Stimulated activated CD4-positive, alpha-beta T cell treated with anti-CD3 and anti-CD28 coated beads, TNF-alpha, amount 100 ng/mL, for 1 hour (primary cell): Measurements from ENCODE around the gene NT5DC3.
A peak's percentile ranks its signal among the peaks of the same experiment; 100 is the strongest.

ENCODE experiments used
- DNase-seq, 3 donors: peaks; one replicate each; pipeline ENCODE4 v3.0.0-alpha.2; 2020; ENCODE audit warnings: low read depth in 3 of 3, low spot score in 1 of 3

The NT5DC3 gene

GRCh38 chr12:103840876-103841689 lies at the start of gene NT5DC3:
Gene NT5DC3, minus strand, starts transcription at chr12:103841234. Its CDS starts 78 bp downstream, at chr12:103841156.
- peak; percentile 48 to 79 (median 73) for DNase-seq

DNA sequence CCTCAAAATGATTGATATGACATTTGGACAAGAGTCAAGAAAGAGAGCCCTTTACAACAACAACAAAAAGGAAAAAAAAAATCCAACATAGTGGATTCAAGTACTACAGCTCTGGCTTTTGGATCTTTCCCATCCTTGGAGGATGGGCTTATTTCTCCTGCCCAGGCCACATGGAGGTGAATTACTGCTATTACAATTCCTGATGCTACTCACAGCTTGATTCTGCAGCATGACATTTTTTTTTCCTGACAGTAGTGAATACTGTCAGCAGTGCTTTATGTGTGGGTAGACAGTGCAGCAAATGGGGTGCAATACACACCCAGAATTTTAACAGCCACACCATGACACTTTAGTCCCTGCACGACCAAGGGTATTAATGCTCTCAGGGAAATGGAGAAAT lies 46.7 kb upstream of the NT5DC3 start:
- DNase-seq: no peak

GRCh38 chr12:103886195-103886797 lies 45.3 kb upstream of the NT5DC3 start:
- DNase-seq: no peak

GRCh38 chr12:103884316-103884715 lies 43.3 kb upstream of the NT5DC3 start:
- DNase-seq: peak in 1 of 3 donors; percentile 8

GRCh38 chr12:103883908-103884307 lies 42.9 kb upstream of the NT5DC3 start:
- DNase-seq: no peak

- no peak for DNase-seq
Observed at GRCh38 chr12:103882861-103883596, 42.0 kb upstream of the NT5DC3 start.

GRCh38 chr12:103881261-103881660 lies 40.2 kb upstream of the NT5DC3 start:
- DNase-seq: no peak

DNA sequence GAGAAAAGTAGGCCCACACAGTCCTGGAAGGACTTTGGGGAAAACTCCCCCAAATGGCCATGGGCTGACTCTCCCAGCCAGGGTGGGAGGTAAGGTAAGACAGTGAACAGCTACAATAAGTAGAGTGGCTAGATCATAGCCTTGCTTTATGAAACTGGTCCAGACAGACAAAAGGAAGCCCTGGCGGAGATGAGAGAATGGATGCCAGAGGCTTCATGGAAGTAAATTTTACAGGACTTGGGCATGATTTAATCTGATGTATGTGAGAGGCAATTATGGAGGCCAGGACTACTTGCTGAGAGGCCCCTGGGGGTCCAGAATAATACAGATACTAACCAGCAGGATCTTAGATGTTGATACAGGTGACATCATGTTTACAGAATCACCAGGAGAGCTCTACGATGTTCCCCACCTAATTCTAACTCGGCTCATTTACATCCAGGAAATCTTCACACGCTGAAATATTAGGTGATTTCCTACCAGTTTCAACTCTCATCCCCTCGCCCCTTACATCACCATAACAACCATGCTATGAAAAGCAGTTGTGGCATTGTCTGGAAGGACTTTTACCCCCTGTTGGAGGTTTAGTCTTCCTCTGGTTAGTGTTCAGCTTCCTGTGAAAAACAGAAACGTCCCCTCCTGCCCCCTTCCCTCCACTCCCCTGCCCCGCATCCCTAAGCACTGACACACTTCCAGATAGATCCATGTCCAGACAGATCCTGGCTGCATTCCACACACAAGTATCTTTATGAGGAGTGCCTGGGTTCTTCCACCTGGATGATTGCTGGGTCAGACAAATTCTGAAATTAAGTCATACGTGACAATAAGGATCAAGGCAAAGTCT lies 39.5 kb upstream of the NT5DC3 start:
- DNase-seq: no peak

DNA sequence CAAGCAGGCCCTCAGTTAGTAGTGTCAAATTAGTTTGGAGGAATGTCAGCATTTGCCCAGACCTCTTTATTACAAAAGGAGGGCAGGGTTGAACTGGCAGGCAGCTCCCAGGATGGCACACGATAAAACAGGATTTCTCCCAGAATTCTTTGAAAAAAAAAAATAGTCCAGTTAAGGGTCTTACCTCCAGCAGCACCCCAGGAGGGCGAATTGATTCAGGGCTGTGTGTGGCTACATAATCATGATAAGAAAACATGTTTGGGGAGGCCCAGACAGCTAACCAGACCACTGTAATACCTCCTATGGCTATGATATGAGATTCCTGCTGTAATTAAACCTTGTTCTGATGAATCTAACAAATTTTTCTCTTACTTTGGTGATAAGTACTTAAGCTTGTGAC lies 38.8 kb upstream of the NT5DC3 start:
- no peak for DNase-seq

DNA sequence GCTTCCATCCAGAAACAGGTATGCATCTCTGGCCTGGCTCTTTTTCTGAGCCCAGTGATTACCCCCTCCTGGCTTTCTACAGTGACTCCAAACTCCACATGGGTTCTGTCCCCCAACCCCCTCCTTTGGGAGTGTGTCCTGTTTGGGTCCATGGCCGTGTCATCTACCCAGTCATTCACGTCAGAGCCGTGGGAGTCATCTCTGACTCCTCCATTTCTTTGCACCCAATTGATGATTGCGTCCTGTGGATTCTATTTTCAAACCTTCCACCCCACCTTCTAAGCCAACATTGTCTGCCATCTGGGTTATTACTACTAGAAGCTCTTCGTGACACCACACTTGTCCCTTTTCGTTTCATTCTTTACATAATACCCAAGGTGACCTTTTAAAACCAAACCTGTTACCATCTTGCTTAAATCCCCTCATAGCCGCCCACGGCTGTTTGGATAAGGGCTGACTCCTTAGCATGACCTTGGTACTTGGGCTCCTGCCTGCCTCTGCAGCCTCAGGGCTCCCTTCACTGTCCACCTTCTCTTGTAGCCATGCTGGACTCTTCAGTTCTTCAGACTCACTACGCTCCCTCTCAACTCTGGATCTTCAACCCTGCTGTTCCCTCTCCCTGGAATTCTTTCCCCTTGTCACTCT lies 38.1 kb upstream of the NT5DC3 start:
- no peak for DNase-seq

DNA sequence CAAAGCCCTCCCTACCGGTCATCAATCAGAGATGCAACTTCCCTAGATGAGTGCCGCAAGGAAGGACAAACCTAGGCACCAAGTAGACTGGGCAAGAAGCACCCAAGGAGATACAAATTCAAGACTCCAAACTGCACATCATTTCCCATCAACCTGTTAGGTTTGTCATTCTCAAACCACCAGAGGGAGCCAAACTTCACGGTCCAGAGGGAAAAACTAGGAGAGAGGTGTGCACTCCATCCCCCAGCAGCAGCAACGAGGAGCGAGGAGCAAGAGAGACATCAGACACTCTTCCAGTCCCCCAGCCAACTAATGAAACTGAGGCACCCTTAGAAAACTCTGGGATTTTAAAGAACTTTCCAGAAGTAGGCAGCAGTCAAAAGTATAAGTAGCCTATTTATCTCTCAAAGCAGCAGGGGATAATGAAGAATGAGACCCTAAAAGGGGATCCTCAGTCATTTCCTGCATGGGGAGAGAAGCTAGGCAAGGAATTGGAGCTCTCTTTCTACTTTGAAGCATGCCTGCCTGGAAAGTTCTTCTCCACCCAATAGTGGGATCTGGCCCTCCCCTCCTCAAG lies 37.0 kb upstream of the NT5DC3 start:
- DNase-seq: peak; percentile 13 to 24 (median 15)

DNA sequence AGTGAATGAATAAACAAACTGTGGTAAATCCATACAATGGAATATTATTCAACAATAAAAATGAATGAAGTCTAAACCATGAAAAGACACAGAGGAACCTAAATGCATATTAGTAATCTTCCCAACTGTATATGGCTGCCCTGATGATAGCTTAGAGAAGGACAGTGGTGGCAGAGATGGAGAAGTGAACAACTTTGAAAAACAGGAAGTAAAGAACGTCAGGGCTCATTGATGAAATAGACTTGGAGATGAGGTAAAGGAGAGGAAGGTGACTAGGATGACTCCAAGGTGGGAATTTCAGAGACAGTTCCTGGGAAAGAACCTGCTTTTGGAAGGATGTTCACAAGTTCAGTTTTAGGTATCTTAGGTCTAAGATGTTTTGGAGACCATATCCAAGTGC lies 36.3 kb upstream of the NT5DC3 start:
- no peak for DNase-seq

DNA sequence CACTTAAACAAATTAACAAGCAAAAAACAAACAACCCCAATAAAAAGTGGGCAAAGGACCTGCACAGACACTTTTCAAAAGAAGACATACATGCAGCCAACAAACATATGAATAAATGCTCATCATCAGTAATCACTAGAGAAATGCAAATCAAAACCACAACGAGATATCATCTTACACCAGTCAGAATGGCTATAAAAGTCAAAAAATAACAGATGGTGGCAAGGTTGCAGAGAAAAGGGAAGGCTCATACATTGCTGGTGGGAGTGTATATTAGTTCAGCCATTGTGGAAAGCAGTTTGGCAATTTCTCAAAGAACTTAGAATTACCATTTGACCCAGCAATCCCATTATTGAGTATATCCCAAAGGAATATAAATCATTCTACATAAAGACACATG lies 34.6 kb upstream of the NT5DC3 start:
- no peak for DNase-seq

DNA sequence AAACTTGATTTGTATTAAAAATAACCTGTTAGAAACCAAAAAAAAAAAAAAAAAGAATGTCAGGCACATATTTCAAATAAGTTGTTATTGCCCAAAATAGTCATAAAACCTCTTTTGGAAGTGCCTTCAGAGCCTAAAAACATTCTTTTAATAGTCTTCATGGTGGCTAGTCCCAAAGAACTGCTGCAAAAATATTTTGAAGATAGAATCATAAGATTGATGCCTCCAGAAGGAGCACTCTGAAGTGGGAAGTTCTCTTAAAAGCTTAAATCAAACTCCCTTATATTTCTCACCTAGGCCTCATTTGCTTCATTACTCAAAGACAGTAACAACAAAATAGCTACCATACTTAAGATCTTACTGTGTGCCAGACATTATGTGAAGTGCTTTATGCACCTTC lies 27.2 kb upstream of the NT5DC3 start:
- no peak for DNase-seq

DNA sequence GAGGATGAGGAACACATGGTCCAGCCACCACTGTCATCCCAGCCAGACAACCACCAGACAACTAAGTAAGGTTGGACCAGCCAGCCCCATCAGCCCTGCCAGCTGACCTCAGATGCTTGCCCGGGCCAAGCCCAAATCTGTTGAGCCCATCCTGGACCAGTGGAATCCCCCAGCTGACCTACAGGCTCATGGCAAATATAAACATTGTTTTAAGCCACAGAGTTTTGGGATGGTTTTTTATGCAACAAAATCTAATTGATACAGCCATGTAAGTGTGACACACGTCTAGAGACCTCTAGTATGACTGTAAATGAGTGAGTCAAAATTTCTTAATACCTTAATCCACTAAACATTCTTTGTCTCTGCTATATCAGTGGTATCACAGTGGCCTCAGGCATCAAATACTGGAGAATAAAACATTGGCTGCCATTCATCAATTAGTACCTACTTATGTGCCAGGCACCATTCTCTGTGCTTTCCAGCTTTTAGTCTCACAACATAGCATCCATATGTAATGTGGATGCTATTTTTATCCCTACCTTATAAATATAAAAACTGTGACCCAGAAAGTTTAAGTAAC lies 24.2 kb upstream of the NT5DC3 start:
- no peak for DNase-seq

- DNase-seq: no peak
Observed at GRCh38 chr12:103864710-103865109, 23.7 kb upstream of the NT5DC3 start.

DNA sequence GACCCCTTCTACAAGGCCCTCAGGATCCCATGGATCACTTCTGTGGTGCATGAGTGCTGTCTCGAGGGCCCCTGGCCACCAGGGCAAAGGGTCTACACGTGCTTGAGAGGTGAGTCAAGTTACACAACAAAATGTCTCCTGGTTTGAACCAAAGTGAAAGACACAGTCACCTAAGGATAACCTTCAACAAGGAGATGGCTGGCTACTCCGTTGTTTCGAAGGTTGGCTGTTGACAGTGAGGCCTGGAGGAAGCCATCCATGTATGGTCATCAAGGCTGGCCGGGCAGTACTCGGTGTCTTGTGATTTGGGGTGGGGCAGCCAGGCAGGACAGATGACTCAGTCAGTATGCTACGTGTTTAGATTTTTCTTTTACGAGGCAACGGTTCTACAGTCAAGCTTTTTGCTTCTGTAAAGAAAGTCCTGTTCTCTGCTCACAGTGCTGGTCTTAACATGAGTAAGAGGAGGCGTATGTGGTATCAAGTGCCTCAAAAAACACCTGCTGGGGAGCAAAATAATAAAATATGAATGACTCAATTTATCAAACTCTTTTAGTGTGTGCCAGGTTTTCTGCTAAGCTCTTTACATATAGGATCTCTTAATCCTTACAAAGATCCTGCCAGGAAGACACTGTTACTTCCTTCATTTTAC lies 18.0 kb upstream of the NT5DC3 start:
- DNase-seq: no peak

- no peak for DNase-seq
Observed at GRCh38 chr12:103858335-103858734, 17.3 kb upstream of the NT5DC3 start.

- no peak for DNase-seq
Observed at GRCh38 chr12:103857164-103857563, 16.1 kb upstream of the NT5DC3 start.
